ENCODE data around the gene TENM3.

DNA sequence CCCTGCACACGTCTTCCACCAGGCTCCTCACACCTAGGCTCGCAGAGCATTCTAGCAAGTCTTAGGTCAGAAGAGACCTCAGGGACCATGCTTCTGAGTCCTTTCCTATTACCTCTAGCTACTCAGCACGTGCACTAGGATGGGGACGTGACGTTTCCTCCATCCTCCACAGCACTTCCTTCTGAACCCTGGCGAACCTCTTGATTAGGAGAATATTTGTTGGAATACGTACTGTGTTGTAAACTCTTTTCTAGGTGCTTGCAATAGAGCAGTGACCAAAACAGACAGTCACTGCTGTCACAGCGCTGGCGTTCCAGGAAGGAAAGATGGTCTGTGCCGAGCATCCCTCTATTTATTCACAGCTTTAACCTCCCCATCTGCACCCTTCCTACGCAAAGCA lies 12.9 kb upstream of the TENM3 start:
- TF ChIP-seq YY1 (IDR thresholded peaks at IDR 0.05; ENCODE audit: low read depth, low read length) (no peak), CHD2 (IDR thresholded peaks at IDR 0.05; ENCODE audit: low read length) (no peak), EP300 (IDR thresholded peaks at IDR 0.05; ENCODE audit: borderline replicate concordance in 1 of 2, low read depth in 2 of 2, low read length in 2 of 2) (no peak), ASH2L (IDR thresholded peaks at IDR 0.05; ENCODE audit: low read length) (no peak), BACH1 (IDR thresholded peaks at IDR 0.05; ENCODE audit: low read length) (no peak), EZH2 (IDR thresholded peaks at IDR 0.05; ENCODE audit: low read depth, low read length, severe bottlenecking) (no peak), SP1 (IDR thresholded peaks at IDR 0.05; ENCODE audit: low read depth, low read length) (no peak), POLR2AphosphoS5 (IDR thresholded peaks at IDR 0.05; ENCODE audit: low read depth, low read length) (no peak)
- TF ChIP-seq, protein P1, sequence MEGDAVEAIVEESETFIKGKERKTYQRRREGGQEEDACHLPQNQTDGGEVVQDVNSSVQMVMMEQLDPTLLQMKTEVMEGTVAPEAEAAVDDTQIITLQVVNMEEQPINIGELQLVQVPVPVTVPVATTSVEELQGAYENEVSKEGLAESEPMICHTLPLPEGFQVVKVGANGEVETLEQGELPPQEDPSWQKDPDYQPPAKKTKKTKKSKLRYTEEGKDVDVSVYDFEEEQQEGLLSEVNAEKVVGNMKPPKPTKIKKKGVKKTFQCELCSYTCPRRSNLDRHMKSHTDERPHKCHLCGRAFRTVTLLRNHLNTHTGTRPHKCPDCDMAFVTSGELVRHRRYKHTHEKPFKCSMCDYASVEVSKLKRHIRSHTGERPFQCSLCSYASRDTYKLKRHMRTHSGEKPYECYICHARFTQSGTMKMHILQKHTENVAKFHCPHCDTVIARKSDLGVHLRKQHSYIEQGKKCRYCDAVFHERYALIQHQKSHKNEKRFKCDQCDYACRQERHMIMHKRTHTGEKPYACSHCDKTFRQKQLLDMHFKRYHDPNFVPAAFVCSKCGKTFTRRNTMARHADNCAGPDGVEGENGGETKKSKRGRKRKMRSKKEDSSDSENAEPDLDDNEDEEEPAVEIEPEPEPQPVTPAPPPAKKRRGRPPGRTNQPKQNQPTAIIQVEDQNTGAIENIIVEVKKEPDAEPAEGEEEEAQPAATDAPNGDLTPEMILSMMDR (IDR thresholded peaks at IDR 0.05; ENCODE audit: control extremely low read depth in 1 of 3, insufficient read depth in 1 of 3, low read depth in 1 of 3, low read length in 3 of 3) = no peak
- TF ChIP-seq, protein P2, sequence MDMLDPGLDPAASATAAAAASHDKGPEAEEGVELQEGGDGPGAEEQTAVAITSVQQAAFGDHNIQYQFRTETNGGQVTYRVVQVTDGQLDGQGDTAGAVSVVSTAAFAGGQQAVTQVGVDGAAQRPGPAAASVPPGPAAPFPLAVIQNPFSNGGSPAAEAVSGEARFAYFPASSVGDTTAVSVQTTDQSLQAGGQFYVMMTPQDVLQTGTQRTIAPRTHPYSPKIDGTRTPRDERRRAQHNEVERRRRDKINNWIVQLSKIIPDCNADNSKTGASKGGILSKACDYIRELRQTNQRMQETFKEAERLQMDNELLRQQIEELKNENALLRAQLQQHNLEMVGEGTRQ (IDR thresholded peaks at IDR 0.05; ENCODE audit: low read length) = no peak
